Measurements from ENCODE around the gene ACSM6.

ACSM6 gene

GRCh38 chr10:95217476-95217875, 23.4 kb downstream of the ACSM6 start:
- H3K4me2 ChIP-seq (ENCODE audit: low read length): no peak overlapping the region
- no peaks in the 10 kb centered on the region for H3K79me2 ChIP-seq (ENCODE audit: insufficient read depth, low read length)
- no peak overlapping the region for H2AFZ ChIP-seq (ENCODE audit: low read length)
- H3F3A ChIP-seq (ENCODE audit: insufficient read depth, low read length): no peaks in the 10 kb centered on the region
- TF ChIP-seq EZH2 (IDR thresholded peaks at IDR 0.05; ENCODE audit: borderline replicate concordance, low read length) (no peak), CTCF (IDR thresholded peaks at IDR 0.05; ENCODE audit: low read length) (no peak)
- no peaks in the 10 kb centered on the region for H4K20me1 ChIP-seq (ENCODE audit: insufficient read depth, low read length)
- no peaks in the 10 kb centered on the region for H3K9me3 ChIP-seq (ENCODE audit: low read length)
- H3K36me3 ChIP-seq (ENCODE audit: insufficient read depth, low read length): no peaks in the 10 kb centered on the region
- H3K9me2 ChIP-seq (ENCODE audit: low read depth, low read length): no peaks in the 10 kb centered on the region
- H3K9ac ChIP-seq (ENCODE audit: low read length): no peak overlapping the region
- H3K27me3 ChIP-seq (ENCODE audit: insufficient read depth, low read length): no peaks in the 10 kb centered on the region
- H3K27ac ChIP-seq (ENCODE audit: low read depth, low read length, poor library complexity, severe bottlenecking): no peak overlapping the region
- H3K4me3 ChIP-seq (ENCODE audit: low read depth, low read length, poor library complexity, severe bottlenecking): no peak overlapping the region
- H3K4me1 ChIP-seq (ENCODE audit: insufficient read depth, low read length, severe bottlenecking): no peaks in the 10 kb centered on the region

DNA sequence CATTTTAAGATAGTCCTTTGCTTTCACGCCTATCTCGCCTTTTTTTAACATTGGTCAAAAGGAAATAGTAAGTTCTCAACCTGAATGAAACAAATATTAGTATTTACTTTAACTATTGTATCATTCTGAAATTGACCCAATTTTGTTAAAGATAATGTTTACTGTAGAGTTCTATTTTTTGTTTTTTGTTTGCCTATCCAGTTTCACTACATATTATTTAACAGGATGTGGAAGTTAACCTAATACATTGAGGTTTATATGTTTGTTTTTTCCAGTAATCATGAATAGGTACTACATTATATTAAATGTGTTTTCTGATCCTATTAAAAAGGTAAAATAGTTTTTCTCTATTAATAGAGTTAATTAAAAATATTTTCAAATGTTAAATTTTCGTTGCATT, 26.5 kb downstream of the ACSM6 start:
- no peak overlapping the region for H3K9ac ChIP-seq (ENCODE audit: low read length)
- TF ChIP-seq EZH2 (IDR thresholded peaks at IDR 0.05; ENCODE audit: borderline replicate concordance, low read length) (no peak), CTCF (IDR thresholded peaks at IDR 0.05; ENCODE audit: low read length) (no peak)
- H3K27ac ChIP-seq (ENCODE audit: low read depth, low read length, poor library complexity, severe bottlenecking): no peak overlapping the region
- H3K79me2 ChIP-seq (ENCODE audit: insufficient read depth, low read length): no peaks in the 10 kb centered on the region
- no peaks in the 10 kb centered on the region for H3F3A ChIP-seq (ENCODE audit: insufficient read depth, low read length)
- no peaks in the 10 kb centered on the region for H3K27me3 ChIP-seq (ENCODE audit: insufficient read depth, low read length)
- H3K9me2 ChIP-seq (ENCODE audit: low read depth, low read length): no peaks in the 10 kb centered on the region
- no peak overlapping the region for H2AFZ ChIP-seq (ENCODE audit: low read length)
- H3K4me1 ChIP-seq (ENCODE audit: insufficient read depth, low read length, severe bottlenecking): no peaks in the 10 kb centered on the region
- no peak overlapping the region for H3K4me3 ChIP-seq (ENCODE audit: low read depth, low read length, poor library complexity, severe bottlenecking)
- no peaks in the 10 kb centered on the region for H4K20me1 ChIP-seq (ENCODE audit: insufficient read depth, low read length)
- H3K4me2 ChIP-seq (ENCODE audit: low read length): no peak overlapping the region
- H3K9me3 ChIP-seq (ENCODE audit: low read length): no peaks in the 10 kb centered on the region
- H3K36me3 ChIP-seq (ENCODE audit: insufficient read depth, low read length): no peaks in the 10 kb centered on the region

DNA sequence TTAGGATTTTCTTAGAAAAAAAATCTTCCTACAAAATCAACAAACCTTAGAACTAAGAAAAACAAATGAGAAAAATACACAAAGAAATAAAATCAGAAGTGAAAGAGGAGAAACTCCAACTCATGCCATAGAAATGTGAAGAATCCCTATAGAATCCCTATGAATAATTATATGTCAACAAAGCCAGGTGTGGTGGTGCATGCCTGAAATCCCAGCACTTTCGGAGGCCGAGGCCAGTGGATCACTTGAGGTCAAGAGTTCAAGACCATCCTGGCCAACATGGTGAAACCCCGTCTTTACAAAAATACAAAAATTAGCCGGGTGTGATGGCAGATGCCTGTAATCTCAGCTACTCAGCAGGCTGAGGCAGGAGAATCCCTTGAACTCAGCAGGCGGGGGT, 27.1 kb downstream of the ACSM6 start:
- Histone ChIP-seq H2AFZ (ENCODE audit: low read length) (no peak overlapping the region), H3K4me2 (ENCODE audit: low read length) (no peak overlapping the region), H3F3A (ENCODE audit: insufficient read depth, low read length) (no peaks in the 10 kb centered on the region), H3K9me2 (ENCODE audit: low read depth, low read length) (no peaks in the 10 kb centered on the region), H3K79me2 (ENCODE audit: insufficient read depth, low read length) (no peaks in the 10 kb centered on the region), H3K36me3 (ENCODE audit: insufficient read depth, low read length) (no peaks in the 10 kb centered on the region), H3K27ac (ENCODE audit: low read depth, low read length, poor library complexity, severe bottlenecking) (no peak overlapping the region), H3K27me3 (ENCODE audit: insufficient read depth, low read length) (no peaks in the 10 kb centered on the region), H3K4me3 (ENCODE audit: low read depth, low read length, poor library complexity, severe bottlenecking) (no peak overlapping the region), H3K4me1 (ENCODE audit: insufficient read depth, low read length, severe bottlenecking) (no peaks in the 10 kb centered on the region), H3K9me3 (ENCODE audit: low read length) (no peaks in the 10 kb centered on the region), H3K9ac (ENCODE audit: low read length) (no peak overlapping the region), H4K20me1 (ENCODE audit: insufficient read depth, low read length) (no peaks in the 10 kb centered on the region)
- TF ChIP-seq EZH2 (IDR thresholded peaks at IDR 0.05; ENCODE audit: borderline replicate concordance, low read length): no peak
- no peak for TF ChIP-seq CTCF (IDR thresholded peaks at IDR 0.05; ENCODE audit: low read length)
